ENCODE results near the gene PPIL1.

Gene PPIL1

GRCh38 chr6:36822506-36823269, 51.9 kb downstream of the PPIL1 start:
- no peak overlapping the region for H3K27ac ChIP-seq (ENCODE audit: low read depth, low read length)
- H3K79me1 ChIP-seq (ENCODE audit: low read length) = no peaks in the 10 kb centered on the region
- H3K36me3 ChIP-seq (ENCODE audit: control insufficient read depth, insufficient read depth, low read length) = no peaks in the 10 kb centered on the region
- no peak overlapping the region for H3K4ac ChIP-seq (ENCODE audit: low read depth, low read length)
- no peaks in the 10 kb centered on the region for H3K27me3 ChIP-seq (ENCODE audit: insufficient read depth, low read length, poor library complexity)
- H3K18ac ChIP-seq (ENCODE audit: low read length) = no peak overlapping the region
- H3K56ac ChIP-seq (ENCODE audit: low read length) = no peak overlapping the region
- no peak overlapping the region for H3K4me2 ChIP-seq (ENCODE audit: low read length)
- H3K9ac ChIP-seq (ENCODE audit: low read length) = no peak overlapping the region
- no peak overlapping the region for H4K8ac ChIP-seq (ENCODE audit: low read depth, low read length)
- no peak for DNase-seq
- H3K23ac ChIP-seq (ENCODE audit: low read length) = no peak overlapping the region
- H3K4me3 ChIP-seq (ENCODE audit: low read length) = no peak overlapping the region
- H2BK15ac ChIP-seq (replicated peaks; ENCODE audit: low read depth) = no peak overlapping the region
- no peaks in the 10 kb centered on the region for H3K79me2 ChIP-seq (ENCODE audit: control insufficient read depth, insufficient read depth, low read length)
- H3K4me1 ChIP-seq (ENCODE audit: control insufficient read depth, low read depth, low read length) = peaks cover 3% of the 10 kb centered on the region
- no peak overlapping the region for H2AK5ac ChIP-seq (ENCODE audit: low read length)
- no peak overlapping the region for H2BK5ac ChIP-seq (ENCODE audit: low read length)
- no CpG with 5 or more reads among the region's 19 CpGs for WGBS (ENCODE audit: extremely low coverage, insufficient coverage, low lambda C conversion rate)
- H2BK120ac ChIP-seq (ENCODE audit: low read depth, low read length) = no peak overlapping the region
- H4K5ac ChIP-seq (ENCODE audit: low read length) = no peak overlapping the region

GRCh38 chr6:36821581-36822335, 52.8 kb downstream of the PPIL1 start:
- Histone ChIP-seq H3K4me1 (ENCODE audit: control insufficient read depth, low read depth, low read length) (peaks cover 3% of the 10 kb centered on the region), H2BK5ac (ENCODE audit: low read length) (no peak overlapping the region), H3K18ac (ENCODE audit: low read length) (no peak overlapping the region), H3K4me3 (ENCODE audit: low read length) (no peak overlapping the region), H3K56ac (ENCODE audit: low read length) (peak overlapping the region; percentile 47), H3K4ac (ENCODE audit: low read depth, low read length) (no peak overlapping the region), H3K79me1 (ENCODE audit: low read length) (no peaks in the 10 kb centered on the region), H3K23ac (ENCODE audit: low read length) (no peak overlapping the region), H2AK5ac (ENCODE audit: low read length) (no peak overlapping the region), H2BK120ac (ENCODE audit: low read depth, low read length) (no peak overlapping the region), H2BK15ac (replicated peaks; ENCODE audit: low read depth) (no peak overlapping the region), H3K4me2 (ENCODE audit: low read length) (no peak overlapping the region), H3K27me3 (ENCODE audit: insufficient read depth, low read length, poor library complexity) (no peaks in the 10 kb centered on the region), H3K36me3 (ENCODE audit: control insufficient read depth, insufficient read depth, low read length) (no peaks in the 10 kb centered on the region), H4K5ac (ENCODE audit: low read length) (no peak overlapping the region), H4K8ac (ENCODE audit: low read depth, low read length) (no peak overlapping the region), H3K27ac (ENCODE audit: low read depth, low read length) (no peak overlapping the region), H3K79me2 (ENCODE audit: control insufficient read depth, insufficient read depth, low read length) (no peaks in the 10 kb centered on the region), H3K9ac (ENCODE audit: low read length) (no peak overlapping the region)
- no CpG with 5 or more reads among the region's 14 CpGs for WGBS (ENCODE audit: extremely low coverage, insufficient coverage, low lambda C conversion rate)
- no peak for DNase-seq

DNA sequence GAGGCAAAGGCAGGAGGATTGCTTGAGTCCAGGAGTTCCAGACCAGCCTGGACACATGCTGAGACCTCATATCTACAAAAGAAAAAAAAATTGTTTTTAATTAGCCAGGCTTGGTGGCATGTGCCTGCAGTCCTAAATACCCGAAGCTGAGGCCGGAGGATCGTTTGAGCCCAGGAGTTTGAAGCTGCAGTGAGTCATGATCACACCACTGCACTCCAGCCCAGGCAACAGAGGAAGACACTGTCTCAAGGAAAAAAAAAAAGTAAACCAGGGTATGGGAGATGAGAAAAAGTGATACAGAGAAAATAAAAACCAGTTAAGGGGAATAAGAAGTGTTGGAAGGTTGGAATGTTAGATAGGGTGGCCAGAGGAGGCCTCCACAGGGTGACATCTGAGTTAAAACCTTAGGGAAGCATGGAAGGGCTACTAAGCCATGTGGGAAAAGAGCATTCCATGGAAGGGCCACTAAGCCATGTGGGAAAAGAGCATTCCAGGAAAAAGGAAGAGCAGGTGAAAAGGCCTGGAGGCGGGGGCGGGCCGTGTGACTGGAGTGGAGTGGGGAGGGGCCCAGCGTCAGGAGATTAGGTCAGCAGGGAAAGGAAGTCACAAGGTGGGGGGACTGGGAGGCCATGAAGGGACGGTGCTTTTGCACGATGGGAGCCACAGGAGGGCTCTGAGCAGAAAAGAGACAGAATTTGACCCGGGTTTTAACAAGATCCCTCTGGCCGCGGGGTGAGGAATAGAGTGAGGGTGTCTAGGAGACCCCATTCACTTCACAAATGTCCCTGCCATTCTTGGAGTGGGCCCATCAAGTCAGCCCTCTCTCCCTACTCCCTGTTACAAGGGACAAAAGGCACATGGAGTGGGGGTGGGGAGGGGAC, 53.7 kb downstream of the PPIL1 start:
- DNase-seq = peak; percentile 78
- Histone ChIP-seq H3K79me1 (ENCODE audit: low read length) (no peaks in the 10 kb centered on the region), H2AK5ac (ENCODE audit: low read length) (no peak overlapping the region), H3K23ac (ENCODE audit: low read length) (no peak overlapping the region), H3K27me3 (ENCODE audit: insufficient read depth, low read length, poor library complexity) (no peaks in the 10 kb centered on the region), H3K9ac (ENCODE audit: low read length) (no peak overlapping the region), H4K5ac (ENCODE audit: low read length) (no peak overlapping the region), H3K27ac (ENCODE audit: low read depth, low read length) (no peak overlapping the region), H3K4me2 (ENCODE audit: low read length) (no peak overlapping the region), H3K56ac (ENCODE audit: low read length) (peak overlapping the region; percentile 47), H3K4me1 (ENCODE audit: control insufficient read depth, low read depth, low read length) (peaks cover 3% of the 10 kb centered on the region), H3K18ac (ENCODE audit: low read length) (no peak overlapping the region), H3K4me3 (ENCODE audit: low read length) (no peak overlapping the region), H3K36me3 (ENCODE audit: control insufficient read depth, insufficient read depth, low read length) (no peaks in the 10 kb centered on the region), H3K4ac (ENCODE audit: low read depth, low read length) (no peak overlapping the region), H3K79me2 (ENCODE audit: control insufficient read depth, insufficient read depth, low read length) (no peaks in the 10 kb centered on the region), H4K8ac (ENCODE audit: low read depth, low read length) (no peak overlapping the region), H2BK120ac (ENCODE audit: low read depth, low read length) (no peak overlapping the region), H2BK15ac (replicated peaks; ENCODE audit: low read depth) (no peak overlapping the region), H2BK5ac (ENCODE audit: low read length) (no peak overlapping the region)
- no CpG with 5 or more reads among the region's 12 CpGs for WGBS (ENCODE audit: extremely low coverage, insufficient coverage, low lambda C conversion rate)

GRCh38 chr6:36818756-36819155, 55.8 kb downstream of the PPIL1 start:
- no peaks in the 10 kb centered on the region for H3K79me1 ChIP-seq (ENCODE audit: low read length)
- H3K27ac ChIP-seq (ENCODE audit: low read depth, low read length) = no peak overlapping the region
- H3K18ac ChIP-seq (ENCODE audit: low read length) = no peak overlapping the region
- H2AK5ac ChIP-seq (ENCODE audit: low read length) = no peak overlapping the region
- H3K79me2 ChIP-seq (ENCODE audit: control insufficient read depth, insufficient read depth, low read length) = no peaks in the 10 kb centered on the region
- no peak overlapping the region for H3K4me2 ChIP-seq (ENCODE audit: low read length)
- H4K8ac ChIP-seq (ENCODE audit: low read depth, low read length) = no peak overlapping the region
- H3K4me1 ChIP-seq (ENCODE audit: control insufficient read depth, low read depth, low read length) = peaks cover 3% of the 10 kb centered on the region
- no peaks in the 10 kb centered on the region for H3K27me3 ChIP-seq (ENCODE audit: insufficient read depth, low read length, poor library complexity)
- H3K4me3 ChIP-seq (ENCODE audit: low read length) = no peak overlapping the region
- no peak overlapping the region for H3K4ac ChIP-seq (ENCODE audit: low read depth, low read length)
- H2BK15ac ChIP-seq (replicated peaks; ENCODE audit: low read depth) = no peak overlapping the region
- DNase-seq = no peak
- H3K23ac ChIP-seq (ENCODE audit: low read length) = no peak overlapping the region
- no peak overlapping the region for H2BK5ac ChIP-seq (ENCODE audit: low read length)
- H4K5ac ChIP-seq (ENCODE audit: low read length) = no peak overlapping the region
- H2BK120ac ChIP-seq (ENCODE audit: low read depth, low read length) = no peak overlapping the region
- no peak overlapping the region for H3K56ac ChIP-seq (ENCODE audit: low read length)
- no peak overlapping the region for H3K9ac ChIP-seq (ENCODE audit: low read length)
- no CpG with 5 or more reads among the region's 4 CpGs for WGBS (ENCODE audit: extremely low coverage, insufficient coverage, low lambda C conversion rate)
- no peaks in the 10 kb centered on the region for H3K36me3 ChIP-seq (ENCODE audit: control insufficient read depth, insufficient read depth, low read length)

GRCh38 chr6:36817847-36818246, 56.8 kb downstream of the PPIL1 start:
- Histone ChIP-seq H3K18ac (ENCODE audit: low read length) (no peak overlapping the region), H2BK120ac (ENCODE audit: low read depth, low read length) (no peak overlapping the region), H3K4me3 (ENCODE audit: low read length) (no peak overlapping the region), H3K4ac (ENCODE audit: low read depth, low read length) (no peak overlapping the region), H3K4me2 (ENCODE audit: low read length) (no peak overlapping the region), H3K36me3 (ENCODE audit: control insufficient read depth, insufficient read depth, low read length) (no peaks in the 10 kb centered on the region), H2BK15ac (replicated peaks; ENCODE audit: low read depth) (no peak overlapping the region), H2AK5ac (ENCODE audit: low read length) (no peak overlapping the region), H3K56ac (ENCODE audit: low read length) (no peak overlapping the region), H3K79me2 (ENCODE audit: control insufficient read depth, insufficient read depth, low read length) (no peaks in the 10 kb centered on the region), H3K27ac (ENCODE audit: low read depth, low read length) (no peak overlapping the region), H4K8ac (ENCODE audit: low read depth, low read length) (no peak overlapping the region), H3K4me1 (ENCODE audit: control insufficient read depth, low read depth, low read length) (peaks cover 3% of the 10 kb centered on the region), H3K27me3 (ENCODE audit: insufficient read depth, low read length, poor library complexity) (no peaks in the 10 kb centered on the region), H3K9ac (ENCODE audit: low read length) (no peak overlapping the region), H2BK5ac (ENCODE audit: low read length) (no peak overlapping the region), H3K79me1 (ENCODE audit: low read length) (no peaks in the 10 kb centered on the region), H3K23ac (ENCODE audit: low read length) (no peak overlapping the region), H4K5ac (ENCODE audit: low read length) (no peak overlapping the region)
- WGBS (ENCODE audit: extremely low coverage, insufficient coverage, low lambda C conversion rate) = no CpG with 5 or more reads among the region's 3 CpGs
- DNase-seq = no peak

All from mesendoderm (in vitro differentiated cells).